OCI-LY1 (cell line): ENCODE measurements around the gene EIF2B2.

ENCODE experiments used
- H2AFZ ChIP-seq: fragments of 200-600 bp; sonication (generic), shearing (Covaris generic); 2 replicates; pipeline ENCODE4 v1.6.0; 2014; ENCODE audit warnings: antibody characterized with exemption, mild to moderate bottlenecking, low read length
- H3F3A ChIP-seq: fragments of 200-600 bp; sonication (generic), shearing (Covaris generic); 2 replicates; pipeline ENCODE4 v1.6.0; 2014; ENCODE audit warnings: mild to moderate bottlenecking, antibody characterized with exemption, low read length, moderate library complexity; ENCODE audit not compliant: insufficient read depth
- H3K27ac ChIP-seq: fragments of 200-600 bp; sonication (generic); 2 replicates; pipeline ENCODE4 v1.5.1; 2014; ENCODE audit warnings: low read length, mixed run types, mild to moderate bottlenecking, low read depth; ENCODE audit not compliant: poor library complexity, severe bottlenecking
- H3K27me3 ChIP-seq: fragments of 200-600 bp; sonication (generic); 2 replicates; pipeline ENCODE4 v1.6.0; 2014; ENCODE audit warnings: antibody characterized with exemption, mild to moderate bottlenecking, low read length, moderate library complexity; ENCODE audit not compliant: insufficient read depth
- H3K36me3 ChIP-seq: fragments of 200-600 bp; sonication (generic); 2 replicates; pipeline ENCODE4 v1.6.1; 2014; ENCODE audit warnings: mild to moderate bottlenecking, antibody characterized with exemption, low read length, moderate library complexity, mixed read lengths; ENCODE audit not compliant: insufficient read depth
- H3K4me1 ChIP-seq: fragments of 200-600 bp; sonication (generic); 2 replicates; pipeline ENCODE4 v1.5.1; 2014; ENCODE audit warnings: mild to moderate bottlenecking, low read length, moderate library complexity; ENCODE audit not compliant: insufficient read depth, severe bottlenecking
- H3K4me2 ChIP-seq: fragments of 200-600 bp; sonication (generic), shearing (Covaris generic); 2 replicates; pipeline ENCODE4 v1.6.1; 2014; ENCODE audit warnings: low read length
- H3K4me3 ChIP-seq: fragments of 200-600 bp; sonication (generic); 2 replicates; pipeline ENCODE4 v1.5.1; 2014; ENCODE audit warnings: low read length, low read depth, mild to moderate bottlenecking, mixed read lengths; ENCODE audit not compliant: poor library complexity, severe bottlenecking
- H3K79me2 ChIP-seq: fragments of 200-600 bp; shearing (Covaris generic); 2 replicates; pipeline ENCODE4 v1.6.1; 2016; ENCODE audit warnings: mixed run types, low read length, mixed read lengths; ENCODE audit not compliant: insufficient read depth
- H3K9ac ChIP-seq: fragments of 200-600 bp; sonication (generic), shearing (Covaris generic); 2 replicates; pipeline ENCODE4 v1.6.1; 2014; ENCODE audit warnings: mild to moderate bottlenecking, low read length, mixed read lengths
- H3K9me2 ChIP-seq: fragments of 200-600 bp; sonication (generic), shearing (Covaris generic); 2 replicates; pipeline ENCODE4 v1.6.1; 2014; ENCODE audit warnings: low read depth, mild to moderate bottlenecking, low read length, mixed read lengths
- H3K9me3 ChIP-seq: fragments of 200-600 bp; shearing (Covaris generic); 2 replicates; pipeline ENCODE4 v1.6.1; 2014; ENCODE audit warnings: low read length, mixed read lengths
- H4K20me1 ChIP-seq: fragments of 200-600 bp; sonication (generic), shearing (Covaris generic); 2 replicates; pipeline ENCODE4 v1.6.0; 2016; ENCODE audit warnings: mild to moderate bottlenecking, low read length; ENCODE audit not compliant: insufficient read depth
- CTCF ChIP-seq: fragments of 200-600 bp; sonication (generic), shearing (Covaris generic); IDR thresholded peaks from 2 replicates; pipeline ENCODE4 v1.5.1; 2017; ENCODE audit warnings: mild to moderate bottlenecking, antibody characterized with exemption, low read length, moderate library complexity, mixed read lengths
- EZH2 ChIP-seq: fragments of 200-600 bp; sonication (generic), shearing (Covaris generic); IDR thresholded peaks from 2 replicates; pipeline ENCODE4 v1.8.0; 2017; ENCODE audit warnings: borderline replicate concordance, mixed run types, mild to moderate bottlenecking, antibody characterized with exemption, low read length, moderate library complexity, mixed read lengths

EIF2B2 gene

GRCh38 chr14:75059642-75060041, 56.9 kb downstream of the EIF2B2 start:
- TF ChIP-seq EZH2 = no peak
- TF ChIP-seq CTCF = no peak
- H3K36me3 ChIP-seq = peaks cover 40% of the 10 kb centered on the region
- no peaks in the 10 kb centered on the region for H4K20me1 ChIP-seq
- H3K9me3 ChIP-seq = no peaks in the 10 kb centered on the region
- H3K4me1 ChIP-seq = peaks cover 13% of the 10 kb centered on the region
- H3K4me2 ChIP-seq = no peak overlapping the region
- H3K27me3 ChIP-seq = no peaks in the 10 kb centered on the region
- peaks cover 18% of the 10 kb centered on the region; the same call in 1 of the 2 replicates for H3K79me2 ChIP-seq
- H2AFZ ChIP-seq = no peak overlapping the region
- H3K4me3 ChIP-seq = no peak overlapping the region
- no peak overlapping the region for H3K9ac ChIP-seq
- H3K27ac ChIP-seq = no peak overlapping the region
- no peaks in the 10 kb centered on the region for H3F3A ChIP-seq
- H3K9me2 ChIP-seq = no peaks in the 10 kb centered on the region

DNA sequence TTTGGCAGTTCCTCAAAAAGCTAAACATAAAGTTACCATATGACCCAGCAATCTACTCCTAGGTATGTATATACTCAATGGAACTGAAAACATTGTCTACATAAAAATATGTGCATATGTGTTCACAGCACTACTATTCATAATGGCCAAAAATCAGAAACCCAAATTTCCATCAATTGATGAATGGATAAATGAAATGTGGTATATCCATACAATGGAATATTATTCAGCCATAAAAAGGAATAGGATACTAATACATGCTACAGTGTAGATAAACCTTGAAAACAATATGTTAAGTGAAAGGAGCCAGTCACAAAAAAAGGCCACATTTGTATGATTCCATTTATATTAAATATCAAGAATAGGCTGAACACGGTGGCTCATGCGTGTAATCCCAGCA, 57.7 kb downstream of the EIF2B2 start:
- no peak overlapping the region for H3K27ac ChIP-seq
- no peak overlapping the region for H3K4me2 ChIP-seq
- H3K9me2 ChIP-seq = no peaks in the 10 kb centered on the region
- H3K9ac ChIP-seq = no peak overlapping the region
- H3K4me1 ChIP-seq = peaks cover 13% of the 10 kb centered on the region
- H3K27me3 ChIP-seq = no peaks in the 10 kb centered on the region
- peaks cover 37% of the 10 kb centered on the region for H3K36me3 ChIP-seq
- no peaks in the 10 kb centered on the region for H4K20me1 ChIP-seq
- no peaks in the 10 kb centered on the region for H3K9me3 ChIP-seq
- no peak overlapping the region for H3K4me3 ChIP-seq
- no peak for TF ChIP-seq CTCF
- H3K79me2 ChIP-seq = peaks cover 18% of the 10 kb centered on the region; the same call in 1 of the 2 replicates
- no peaks in the 10 kb centered on the region for H3F3A ChIP-seq
- no peak overlapping the region for H2AFZ ChIP-seq
